ENCODE results near the gene SLC25A17. TPM values are rescaled to one million over a fixed set of nuclear protein-coding genes. Genes with fewer than 3 reads are reported as not detected.
"Not testable (repeated sequence)": the region's sequence is repeated elsewhere in the genome, so short reads cannot be mapped to it uniquely, and the experiment has no call there.

SLC25A17 gene
- 10 to 100 TPM; 23.0 to 24.6 TPM for total RNA-seq

GRCh38 chr22:40818747-40819598, at the start of gene SLC25A17:
Gene SLC25A17, minus strand, starts transcription at chr22:40819346. Its CDS starts 98 bp downstream, at chr22:40819248.
- intact Hi-C loops (cut with micrococcal nuclease) = loop anchor here (1.0 to 5.0 kb wide), 6 partner anchors 37 to 182 kb away; partner anchors contain the start of genes MRTFA and ST13
- H3K27ac Mint-ChIP-seq = peak within 1 kb of the TSS; percentile 83

GRCh38 chr22:40868379-40868778, 49.2 kb upstream of the SLC25A17 start:
- H3K27ac Mint-ChIP-seq; H3K36me3 Mint-ChIP-seq (ENCODE audit: low read depth); H3K4me3 Mint-ChIP-seq; H3K9me3 Mint-ChIP-seq; intact Hi-C loops (cut with micrococcal nuclease); DNase-seq; H3K27me3 Mint-ChIP-seq (ENCODE audit: low read depth): not testable (repeated sequence)
- CTCF ChIA-PET = interaction anchor here (1.0 to 1.5 kb wide), 3 partner anchors 8 to 185 kb away, joined by 3 to 5 read pairs (median 3); no protein-coding TSS in a partner anchor
- H3K4me1 Mint-ChIP-seq (ENCODE audit: low read depth) = peaks cover 10% of the 10 kb centered on the region

More at GRCh38 chr22:40818747-40819598, at the start of gene SLC25A17:
- CTCF ChIA-PET = interaction anchor here (0.6 to 1.5 kb wide), 6 partner anchors 17 to 1470 kb away, joined by 3 to 9 read pairs (median 4); no protein-coding TSS in a partner anchor
- DNase-seq = peak; percentile 89
- Mint-ChIP-seq H3K36me3 (ENCODE audit: low read depth) (peaks cover 16% of the 10 kb centered on the region), H3K4me3 (peak within 1 kb of the TSS; percentile 94), H3K4me1 (ENCODE audit: low read depth) (peaks cover 34% of the 10 kb centered on the region), H3K27me3 (ENCODE audit: low read depth) (no peaks in the 10 kb centered on the region), H3K9me3 (no peaks in the 10 kb centered on the region)

- Mint-ChIP-seq H3K27ac (no peak overlapping the region), H3K9me3 (no peaks in the 10 kb centered on the region), H3K36me3 (ENCODE audit: low read depth) (peaks cover 6% of the 10 kb centered on the region), H3K4me1 (ENCODE audit: low read depth) (peaks cover 12% of the 10 kb centered on the region), H3K27me3 (ENCODE audit: low read depth) (no peaks in the 10 kb centered on the region), H3K4me3 (no peak overlapping the region)
- CTCF ChIA-PET = interaction anchor here (1.0 to 1.3 kb wide), 2 partner anchors 9 to 56 kb away, joined by 3 to 5 read pairs; no protein-coding TSS in a partner anchor
- DNase-seq = no peak
- intact Hi-C loops (cut with micrococcal nuclease) = no loop called here
Measured at GRCh38 chr22:40867109-40867508, 48.0 kb upstream of the SLC25A17 start.

- no peaks in the 10 kb centered on the region for H3K27me3 Mint-ChIP-seq (ENCODE audit: low read depth)
- CTCF ChIA-PET = interaction anchor here (1.6 kb wide), 1 partner anchor 60 kb away, joined by 6 read pairs; no protein-coding TSS in a partner anchor
- no peak for DNase-seq
- peaks cover 29% of the 10 kb centered on the region for H3K4me1 Mint-ChIP-seq (ENCODE audit: low read depth)
- no peak overlapping the region for H3K4me3 Mint-ChIP-seq
- H3K27ac Mint-ChIP-seq = no peak overlapping the region
- peaks cover 5% of the 10 kb centered on the region for H3K36me3 Mint-ChIP-seq (ENCODE audit: low read depth)
- intact Hi-C loops (cut with micrococcal nuclease) = no loop called here
- no peaks in the 10 kb centered on the region for H3K9me3 Mint-ChIP-seq
Measured at GRCh38 chr22:40862537-40862936, 43.4 kb upstream of the SLC25A17 start.

- intact Hi-C loops (cut with micrococcal nuclease) = no loop called here
- no peak within 1 kb of the TSS for H3K27ac Mint-ChIP-seq
- H3K27me3 Mint-ChIP-seq (ENCODE audit: low read depth) = no peaks in the 10 kb centered on the region
- no peak for DNase-seq
- no peak within 1 kb of the TSS for H3K4me3 Mint-ChIP-seq
- H3K9me3 Mint-ChIP-seq = no peaks in the 10 kb centered on the region
- H3K36me3 Mint-ChIP-seq (ENCODE audit: low read depth) = peaks cover 5% of the 10 kb centered on the region
- H3K4me1 Mint-ChIP-seq (ENCODE audit: low read depth) = peaks cover 31% of the 10 kb centered on the region
- CTCF ChIA-PET = interaction anchor here (1.6 kb wide), 1 partner anchor 61 kb away, joined by 6 read pairs; no protein-coding TSS in a partner anchor
Measured at GRCh38 chr22:40862013-40862412, 42.9 kb upstream of the SLC25A17 start, which contains the start of gene DNAJB7. Gene DNAJB7, minus strand, starts transcription at chr22:40862113. Its CDS starts 119 bp downstream, at chr22:40861994.

- intact Hi-C loops (cut with micrococcal nuclease) = loop anchor here (5.0 to 10.0 kb wide), 4 partner anchors 220 to 587 kb away; partner anchors contain the start of genes EP300, MRTFA, TEF and TOB2
Measured at GRCh38 chr22:40857309-40857855, 38.2 kb upstream of the SLC25A17 start.

GRCh38 chr22:40856513-40857308, 37.6 kb upstream of the SLC25A17 start, which contains the start of the genes ST13 and XPNPEP3:
Gene ST13, minus strand, starts transcription at chr22:40856639. Its CDS starts 99 bp downstream, at chr22:40856540.
Gene XPNPEP3, plus strand, starts transcription at chr22:40857148. Its CDS starts 34 bp downstream, at chr22:40857182.
- CTCF ChIA-PET = interaction anchor here (0.6 to 1.6 kb wide), 5 partner anchors 15 to 514 kb away, joined by 3 to 5 read pairs (median 3); no protein-coding TSS in a partner anchor
- Mint-ChIP-seq H3K4me1 (ENCODE audit: low read depth) (peaks cover 51% of the 10 kb centered on the region), H3K27me3 (ENCODE audit: low read depth) (no peaks in the 10 kb centered on the region), H3K27ac (peak within 1 kb of the TSS; percentile 99), H3K36me3 (ENCODE audit: low read depth) (peaks cover 7% of the 10 kb centered on the region), H3K4me3 (peak within 1 kb of the TSS; percentile 95), H3K9me3 (no peaks in the 10 kb centered on the region)
- intact Hi-C loops (cut with micrococcal nuclease) = loop anchor here (1.0 to 10.0 kb wide), 9 partner anchors 37 to 588 kb away; partner anchors contain the start of genes EP300, MRTFA, RANGAP1 and RBX1
- peak; percentile 98 for DNase-seq

More at GRCh38 chr22:40857309-40857855, 38.2 kb upstream of the SLC25A17 start:
- H3K4me1 Mint-ChIP-seq (ENCODE audit: low read depth) = peaks cover 47% of the 10 kb centered on the region
- CTCF ChIA-PET = interaction anchor here (0.6 to 1.0 kb wide), 4 partner anchors 14 to 515 kb away, joined by 3 read pairs; no protein-coding TSS in a partner anchor
- no peaks in the 10 kb centered on the region for H3K9me3 Mint-ChIP-seq
- no peaks in the 10 kb centered on the region for H3K27me3 Mint-ChIP-seq (ENCODE audit: low read depth)
- H3K4me3 Mint-ChIP-seq = peak overlapping the region; percentile 95
- H3K36me3 Mint-ChIP-seq (ENCODE audit: low read depth) = peaks cover 10% of the 10 kb centered on the region
- DNase-seq = no peak
- peak overlapping the region; percentile 99 for H3K27ac Mint-ChIP-seq

- CTCF ChIA-PET = interaction anchor here (1.6 to 1.7 kb wide), 2 partner anchors 43 to 172 kb away, joined by 5 to 6 read pairs; no protein-coding TSS in a partner anchor
- peaks cover 9% of the 10 kb centered on the region for H3K36me3 Mint-ChIP-seq (ENCODE audit: low read depth)
- H3K9me3 Mint-ChIP-seq = no peaks in the 10 kb centered on the region
- intact Hi-C loops (cut with micrococcal nuclease) = loop anchor here (1.0 to 10.0 kb wide), 9 partner anchors 37 to 589 kb away; partner anchors contain the start of genes EP300, MRTFA, RANGAP1 and RBX1
- DNase-seq = peak; percentile 38
- H3K27me3 Mint-ChIP-seq (ENCODE audit: low read depth) = no peaks in the 10 kb centered on the region
- H3K4me3 Mint-ChIP-seq = peak overlapping the region; percentile 95
- peaks cover 57% of the 10 kb centered on the region for H3K4me1 Mint-ChIP-seq (ENCODE audit: low read depth)
- peak overlapping the region; percentile 99 for H3K27ac Mint-ChIP-seq
Measured at GRCh38 chr22:40855979-40856512, 36.9 kb upstream of the SLC25A17 start.

- Mint-ChIP-seq H3K36me3 (ENCODE audit: low read depth) (peaks cover 9% of the 10 kb centered on the region), H3K27me3 (ENCODE audit: low read depth) (no peaks in the 10 kb centered on the region), H3K27ac (peak overlapping the region; percentile 56), H3K4me1 (ENCODE audit: low read depth) (peaks cover 60% of the 10 kb centered on the region), H3K9me3 (no peaks in the 10 kb centered on the region), H3K4me3 (peak overlapping the region; percentile 95)
- DNase-seq = peak; percentile 15
- CTCF ChIA-PET = interaction anchor here (1.6 to 1.7 kb wide), 2 partner anchors 44 to 172 kb away, joined by 5 to 6 read pairs; no protein-coding TSS in a partner anchor
- intact Hi-C loops (cut with micrococcal nuclease) = loop anchor here (5.0 to 10.0 kb wide), 4 partner anchors 218 to 589 kb away; partner anchors contain the start of genes EP300, MRTFA, TEF and TOB2
Measured at GRCh38 chr22:40855071-40855978, 36.2 kb upstream of the SLC25A17 start.

GRCh38 chr22:40853961-40854360, 34.8 kb upstream of the SLC25A17 start:
- peak overlapping the region; percentile 39 for H3K4me3 Mint-ChIP-seq
- DNase-seq = no peak
- intact Hi-C loops (cut with micrococcal nuclease) = loop anchor here (10.0 kb wide), 1 partner anchor 591 kb away; the partner anchor contains the start of gene TOB2
- peaks cover 58% of the 10 kb centered on the region for H3K4me1 Mint-ChIP-seq (ENCODE audit: low read depth)
- H3K9me3 Mint-ChIP-seq = no peaks in the 10 kb centered on the region
- H3K27me3 Mint-ChIP-seq (ENCODE audit: low read depth) = no peaks in the 10 kb centered on the region
- H3K36me3 Mint-ChIP-seq (ENCODE audit: low read depth) = peaks cover 14% of the 10 kb centered on the region
- CTCF ChIA-PET = interaction anchor here (1.7 kb wide), 1 partner anchor 170 kb away, joined by 6 read pairs; no protein-coding TSS in a partner anchor
- H3K27ac Mint-ChIP-seq = no peak overlapping the region

Data from activated naive CD4-positive, alpha-beta T cell treated with anti-CD3 and anti-CD28 coated beads for 36 hours (primary cell).